Activated T-helper 1 cell treated with anti-CD3 and anti-CD28 coated beads, Interleukin-12 subunit alpha, Interleukin-12 subunit beta, Interleukin-2, Interleukin-4 antibody, amounts not matched to agents 30 ng/mL and 10 ng/mL and 1 ng/mL, durations not matched to agents 14 hours and 24 hours and 36 hours (primary cell): ENCODE results near the gene TSC22D3. TPM values are rescaled to one million over a fixed set of nuclear protein-coding genes. Genes with fewer than 3 reads are reported as not detected.
"Not testable (repeated sequence)": the region's sequence is repeated elsewhere in the genome, so short reads cannot be mapped to it uniquely, and the experiment has no call there.

Experiments used
- DNase-seq: peaks from one replicate; pipeline ENCODE4 v3.0.0; 2021; ENCODE audit warnings: low spot score
- H3K27ac Mint-ChIP-seq: one replicate; pipeline ENCODE4 v1.8.0; 2021; ENCODE audit warnings: mild to moderate bottlenecking, mixed read lengths
- H3K27me3 Mint-ChIP-seq: one replicate; pipeline ENCODE4 v1.8.0; 2022; ENCODE audit warnings: mild to moderate bottlenecking, moderate library complexity, mixed read lengths; ENCODE audit not compliant: insufficient read depth
- H3K36me3 Mint-ChIP-seq: one replicate; pipeline ENCODE4 v1.8.0; 2021; ENCODE audit warnings: low read depth, mixed read lengths
- H3K4me1 Mint-ChIP-seq: one replicate; pipeline ENCODE4 v1.8.0; 2021; ENCODE audit warnings: low read depth, mixed read lengths
- H3K4me3 Mint-ChIP-seq: one replicate; pipeline ENCODE4 v1.8.0; 2021; ENCODE audit warnings: mild to moderate bottlenecking, moderate library complexity, mixed read lengths
- H3K9me3 Mint-ChIP-seq: one replicate; pipeline ENCODE4 v1.8.0; 2021; ENCODE audit warnings: mixed read lengths
- intact Hi-C: fragments of 100-400 bp; cut with micrococcal nuclease; formaldehyde crosslinking; loops from one replicate; pipeline ENCODE4 v1.15.1; 2024
- total RNA-seq: library from RNA; stranded (reverse); gene quantifications from 2 replicates; pipeline ENCODE4 v1.2.3, GENCODE V29; 2022

TSC22D3 gene
- total RNA-seq, 1 donor from 2014 or later = 30.6 TPM

GRCh38 chrX:107687445-107687844, 88.1 kb downstream of the TSC22D3 start:
- intact Hi-C loops = no loop called here
- H3K36me3 Mint-ChIP-seq = no peaks in the 10 kb centered on the region
- H3K27me3 Mint-ChIP-seq = peaks cover 5% of the 10 kb centered on the region
- peaks cover 26% of the 10 kb centered on the region for H3K4me1 Mint-ChIP-seq
- no peak overlapping the region for H3K4me3 Mint-ChIP-seq
- H3K9me3 Mint-ChIP-seq = no peaks in the 10 kb centered on the region
- DNase-seq = no peak
- H3K27ac Mint-ChIP-seq = no peak overlapping the region

- H3K27me3 Mint-ChIP-seq = peaks cover 5% of the 10 kb centered on the region
- intact Hi-C loops = no loop called here
- no peaks in the 10 kb centered on the region for H3K9me3 Mint-ChIP-seq
- no peaks in the 10 kb centered on the region for H3K36me3 Mint-ChIP-seq
- H3K27ac Mint-ChIP-seq = no peak overlapping the region
- H3K4me3 Mint-ChIP-seq = no peak overlapping the region
- peaks cover 26% of the 10 kb centered on the region for H3K4me1 Mint-ChIP-seq
- no peak for DNase-seq
Measured at GRCh38 chrX:107686792-107687191, 88.8 kb downstream of the TSC22D3 start.

DNA sequence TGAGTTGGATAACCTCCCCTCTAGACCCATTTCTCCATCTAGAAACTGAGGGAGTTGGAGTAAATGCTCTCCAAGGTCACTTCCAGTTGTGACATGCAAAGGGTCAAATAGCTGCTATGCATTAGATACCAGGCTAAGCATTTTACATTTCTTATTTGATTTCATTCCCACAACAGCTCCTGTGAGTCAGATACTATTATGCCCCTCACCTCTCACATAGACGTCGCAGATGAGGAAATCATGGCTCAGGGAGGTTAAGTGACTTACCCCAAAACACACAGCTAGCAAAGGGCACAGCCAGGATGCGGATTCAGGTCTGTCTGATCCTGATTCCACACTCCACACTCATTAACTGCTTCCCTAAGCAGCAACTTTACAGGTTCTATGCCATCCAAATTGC, 89.6 kb downstream of the TSC22D3 start:
- Mint-ChIP-seq H3K4me1 (peaks cover 26% of the 10 kb centered on the region), H3K9me3 (no peaks in the 10 kb centered on the region), H3K27me3 (peaks cover 5% of the 10 kb centered on the region), H3K27ac (no peak overlapping the region), H3K36me3 (no peaks in the 10 kb centered on the region), H3K4me3 (no peak overlapping the region)
- intact Hi-C loops = no loop called here
- DNase-seq = no peak

DNA sequence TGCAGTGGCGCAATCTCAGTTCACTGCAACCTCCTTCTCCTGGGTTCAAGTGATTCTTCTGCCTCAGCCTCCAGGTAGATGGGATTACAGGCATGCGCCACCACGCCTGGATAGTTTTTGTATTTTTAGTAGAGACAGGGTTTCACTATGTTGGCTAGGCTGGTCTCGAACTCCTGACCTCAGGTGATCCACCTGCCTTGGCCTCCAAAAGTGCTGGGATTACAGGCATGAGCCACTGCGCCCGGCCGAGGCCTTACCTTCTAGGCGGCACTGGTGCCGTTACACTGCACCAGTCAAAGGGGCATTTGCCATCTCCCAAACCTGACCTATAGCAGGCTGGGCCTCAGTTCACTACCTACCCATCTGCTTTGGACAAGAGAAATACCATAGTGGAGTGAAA, 90.0 kb downstream of the TSC22D3 start:
- H3K36me3 Mint-ChIP-seq, H3K27me3 Mint-ChIP-seq, H3K9me3 Mint-ChIP-seq, H3K27ac Mint-ChIP-seq, H3K4me3 Mint-ChIP-seq, DNase-seq, intact Hi-C loops: not testable (repeated sequence)
- peaks cover 29% of the 10 kb centered on the region for H3K4me1 Mint-ChIP-seq

DNA sequence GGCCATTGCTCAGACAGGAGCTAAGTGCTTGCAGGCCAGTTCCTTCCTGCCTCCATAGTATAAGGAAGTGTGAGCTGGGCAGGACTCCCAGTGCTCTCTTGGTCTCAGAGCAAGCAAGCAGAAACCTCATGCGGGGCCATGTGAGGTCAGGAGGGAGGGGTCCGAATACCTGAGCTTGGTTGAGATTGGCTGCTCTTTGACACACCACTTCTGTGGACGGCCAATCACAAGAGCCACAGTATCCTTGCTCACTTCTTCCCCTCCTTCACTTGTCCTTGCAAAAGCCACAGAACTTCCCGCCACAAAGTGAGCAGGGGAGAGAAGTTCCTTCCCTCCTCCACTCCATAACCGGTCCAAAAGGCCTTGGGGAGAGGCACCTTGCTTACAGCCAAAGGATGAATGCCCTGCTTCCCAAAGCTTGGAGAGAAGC, 90.6 kb downstream of the TSC22D3 start:
- intact Hi-C loops = no loop called here
- no peaks in the 10 kb centered on the region for H3K36me3 Mint-ChIP-seq
- peaks cover 5% of the 10 kb centered on the region for H3K27me3 Mint-ChIP-seq
- no peak overlapping the region for H3K27ac Mint-ChIP-seq
- no peaks in the 10 kb centered on the region for H3K9me3 Mint-ChIP-seq
- no peak overlapping the region for H3K4me3 Mint-ChIP-seq
- peak; percentile 3 for DNase-seq
- peaks cover 34% of the 10 kb centered on the region for H3K4me1 Mint-ChIP-seq

DNA sequence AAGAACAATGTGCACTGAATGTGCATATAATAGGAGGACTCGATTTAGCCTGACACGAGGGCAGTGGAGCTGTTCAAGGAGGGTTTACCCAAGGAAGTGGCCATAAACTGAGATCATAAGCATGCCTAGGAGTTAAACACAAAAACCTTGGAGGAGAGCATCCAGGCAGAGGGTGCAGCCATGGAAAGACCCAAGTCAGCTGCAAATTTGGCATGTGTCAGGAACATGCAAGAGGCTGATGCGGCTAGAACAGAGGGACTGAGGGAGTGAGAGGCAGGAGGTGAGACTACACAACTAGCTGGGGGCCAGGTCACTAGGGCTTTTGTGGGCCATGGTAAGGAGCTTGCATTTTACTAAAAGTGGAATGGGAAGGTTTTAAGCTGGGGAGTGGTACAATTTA, 91.7 kb downstream of the TSC22D3 start:
- DNase-seq = no peak
- H3K4me1 Mint-ChIP-seq = peaks cover 45% of the 10 kb centered on the region
- peak overlapping the region; percentile 29 for H3K27ac Mint-ChIP-seq
- peaks cover under 1% of the 10 kb centered on the region for H3K27me3 Mint-ChIP-seq
- no peaks in the 10 kb centered on the region for H3K36me3 Mint-ChIP-seq
- peak overlapping the region; percentile 12 for H3K4me3 Mint-ChIP-seq
- intact Hi-C loops = no loop called here
- H3K9me3 Mint-ChIP-seq = no peaks in the 10 kb centered on the region

DNA sequence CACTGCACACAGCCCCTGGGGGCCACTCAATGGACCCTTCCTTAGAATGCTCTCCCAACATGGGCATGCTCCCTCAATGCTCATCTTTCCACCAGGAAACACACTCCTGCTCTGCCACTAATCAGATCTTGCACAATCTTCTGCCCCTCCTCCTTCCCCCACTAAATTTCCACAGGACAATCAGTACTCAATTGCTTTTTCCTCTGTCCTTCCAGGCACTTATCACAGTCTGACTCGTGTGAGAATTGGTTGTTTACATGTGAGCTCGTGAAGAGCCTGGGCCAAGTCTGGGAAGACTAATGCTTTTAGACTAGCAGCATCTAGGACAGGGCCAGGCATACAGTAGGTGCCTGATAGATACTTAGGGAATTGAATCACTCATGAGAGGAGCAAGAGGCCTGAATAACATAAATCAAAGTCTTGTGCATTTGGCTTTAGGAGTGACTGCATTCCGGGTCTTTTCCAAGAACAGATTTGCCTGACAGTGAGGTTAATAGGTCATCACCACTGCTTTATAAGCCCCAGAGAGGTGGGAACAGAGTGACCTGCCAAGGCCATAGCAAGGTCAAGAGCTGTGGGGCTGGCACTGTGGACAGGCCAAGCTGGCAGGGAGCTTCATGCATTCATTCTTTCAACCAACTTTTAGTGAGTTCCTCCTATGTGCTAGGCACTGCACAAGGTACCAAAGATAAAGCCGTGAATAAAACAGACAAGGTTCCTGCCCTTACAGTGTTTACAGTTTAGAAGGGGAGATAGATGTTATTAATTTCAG, 92.3 kb downstream of the TSC22D3 start:
- no peak overlapping the region for H3K27ac Mint-ChIP-seq
- intact Hi-C loops = no loop called here
- no peaks in the 10 kb centered on the region for H3K36me3 Mint-ChIP-seq
- H3K4me1 Mint-ChIP-seq = peaks cover 51% of the 10 kb centered on the region
- H3K27me3 Mint-ChIP-seq = no peaks in the 10 kb centered on the region
- H3K4me3 Mint-ChIP-seq = no peak overlapping the region
- H3K9me3 Mint-ChIP-seq = no peaks in the 10 kb centered on the region
- DNase-seq = no peak

DNA sequence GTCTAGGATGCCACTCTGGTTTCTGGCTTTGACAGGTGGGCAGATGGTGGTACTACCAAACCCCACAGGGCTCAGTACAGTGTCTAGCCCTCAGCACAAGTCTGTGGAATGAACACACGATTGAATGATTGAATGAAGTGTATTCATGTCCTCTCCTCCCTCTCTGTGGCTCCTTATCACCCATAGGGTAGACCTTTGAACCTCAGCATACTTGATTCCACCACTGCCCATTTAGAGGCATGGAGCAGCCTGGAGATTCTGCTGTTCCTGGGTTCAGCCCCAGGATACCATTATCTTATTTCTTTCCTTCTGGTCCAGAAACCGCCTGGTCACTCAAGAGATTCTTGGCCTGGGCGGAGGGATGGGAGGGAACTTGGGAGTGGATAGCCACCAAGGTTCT, 93.3 kb downstream of the TSC22D3 start:
- DNase-seq = no peak
- Mint-ChIP-seq H3K36me3 (no peaks in the 10 kb centered on the region), H3K27me3 (no peaks in the 10 kb centered on the region), H3K4me1 (peaks cover 58% of the 10 kb centered on the region), H3K4me3 (no peak overlapping the region), H3K9me3 (no peaks in the 10 kb centered on the region), H3K27ac (peak overlapping the region; percentile 12)
- intact Hi-C loops = no loop called here

GRCh38 chrX:107678957-107679740, 96.4 kb downstream of the TSC22D3 start:
- no peaks in the 10 kb centered on the region for H3K27me3 Mint-ChIP-seq
- intact Hi-C loops = no loop called here
- peaks cover 70% of the 10 kb centered on the region for H3K4me1 Mint-ChIP-seq
- DNase-seq = peak; percentile 64
- peak overlapping the region; percentile 26 for H3K4me3 Mint-ChIP-seq
- H3K9me3 Mint-ChIP-seq = no peaks in the 10 kb centered on the region
- peak overlapping the region; percentile 82 for H3K27ac Mint-ChIP-seq
- peaks cover 1% of the 10 kb centered on the region for H3K36me3 Mint-ChIP-seq

DNA sequence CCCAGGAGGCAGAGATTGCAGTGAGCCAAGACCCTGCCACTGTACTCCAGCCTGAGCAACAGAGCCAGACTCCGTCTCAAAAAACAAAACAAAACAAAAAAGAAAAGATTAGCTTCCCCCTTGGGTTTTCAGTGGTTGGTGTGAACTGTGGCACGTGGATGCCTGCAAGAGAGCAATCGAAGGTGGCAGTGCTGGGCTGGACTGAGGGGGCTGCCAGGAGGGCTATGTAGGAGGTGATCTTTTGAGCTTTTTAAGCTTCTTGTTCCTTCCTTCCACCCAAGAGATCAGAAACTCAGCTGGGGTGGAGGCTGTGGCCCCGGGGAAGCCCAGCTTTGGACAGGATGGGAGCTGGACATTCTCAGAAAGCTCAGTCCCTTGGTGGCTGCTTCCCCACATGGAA, 97.7 kb downstream of the TSC22D3 start:
- H3K36me3 Mint-ChIP-seq = peaks cover 1% of the 10 kb centered on the region
- H3K4me1 Mint-ChIP-seq = peaks cover 67% of the 10 kb centered on the region
- H3K4me3 Mint-ChIP-seq = peak overlapping the region; percentile 19
- H3K9me3 Mint-ChIP-seq = no peaks in the 10 kb centered on the region
- intact Hi-C loops = no loop called here
- H3K27ac Mint-ChIP-seq = peak overlapping the region; percentile 99
- no peak for DNase-seq
- H3K27me3 Mint-ChIP-seq = no peaks in the 10 kb centered on the region

GRCh38 chrX:107677501-107677901, 98.1 kb downstream of the TSC22D3 start:
- Mint-ChIP-seq H3K27ac (peak overlapping the region; percentile 99), H3K36me3 (peaks cover 1% of the 10 kb centered on the region), H3K4me1 (peaks cover 70% of the 10 kb centered on the region), H3K9me3 (no peaks in the 10 kb centered on the region), H3K4me3 (peak overlapping the region; percentile 91), H3K27me3 (no peaks in the 10 kb centered on the region)
- DNase-seq = no peak
- intact Hi-C loops = no loop called here

GRCh38 chrX:107676559-107677378, 98.8 kb downstream of the TSC22D3 start:
- no peaks in the 10 kb centered on the region for H3K9me3 Mint-ChIP-seq
- peak overlapping the region; percentile 99 for H3K27ac Mint-ChIP-seq
- no peaks in the 10 kb centered on the region for H3K27me3 Mint-ChIP-seq
- peaks cover 1% of the 10 kb centered on the region for H3K36me3 Mint-ChIP-seq
- peaks cover 72% of the 10 kb centered on the region for H3K4me1 Mint-ChIP-seq
- peak overlapping the region; percentile 91 for H3K4me3 Mint-ChIP-seq
- DNase-seq = peak; percentile 40
- intact Hi-C loops = no loop called here
